Activated CD8-positive, alpha-beta memory T cell treated with anti-CD3 and anti-CD28 coated beads for 1 hour (primary cell): ENCODE measurements around the gene NUP188.

Experiments
- DNase-seq, 2 donors: peaks; one replicate each; pipeline ENCODE4 v3.0.0-alpha.2; 2020; ENCODE audit warnings: low read depth in 1 of 2; ENCODE audit errors: extremely low read depth in 1 of 2

The NUP188 gene

GRCh38 chr9:129007035-129007765 is 59.7 kb downstream of the NUP188 start:
- DNase-seq = no peak

DNA sequence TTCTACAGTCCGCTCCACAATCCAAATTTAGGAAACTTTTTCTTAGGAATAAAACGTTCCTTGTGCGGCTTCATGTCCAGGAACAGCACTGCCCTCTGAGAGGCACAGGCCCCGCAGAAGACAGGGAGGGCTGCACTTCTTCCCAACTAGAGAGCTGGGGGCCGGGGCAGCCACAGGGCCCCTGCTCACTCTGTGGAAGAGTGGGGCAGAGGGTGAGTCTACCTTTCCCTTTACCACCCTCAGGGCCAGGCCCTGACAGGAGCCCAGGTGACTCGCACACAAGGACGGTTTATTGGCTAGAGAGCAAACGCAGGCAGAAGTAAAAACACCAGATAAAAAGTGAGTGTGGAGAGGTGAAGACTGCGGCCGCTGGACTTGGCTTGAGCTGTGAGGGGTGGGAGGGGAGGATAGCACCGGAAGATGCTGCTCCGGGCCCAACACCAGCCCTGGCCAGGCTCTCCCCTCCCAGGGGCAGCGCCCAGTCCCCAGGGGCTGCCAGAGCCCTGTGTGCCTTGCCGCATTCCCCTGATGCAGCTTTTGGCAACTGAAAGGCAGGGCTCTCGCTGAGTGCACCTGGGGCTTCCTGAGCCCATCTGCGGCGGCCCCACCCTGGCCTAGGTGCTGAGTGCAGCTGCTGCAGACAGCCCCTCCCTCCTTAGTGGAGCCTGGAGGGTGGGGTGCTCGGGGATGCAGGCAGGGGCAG is 60.4 kb downstream of the NUP188 start:
- DNase-seq = no peak

DNA sequence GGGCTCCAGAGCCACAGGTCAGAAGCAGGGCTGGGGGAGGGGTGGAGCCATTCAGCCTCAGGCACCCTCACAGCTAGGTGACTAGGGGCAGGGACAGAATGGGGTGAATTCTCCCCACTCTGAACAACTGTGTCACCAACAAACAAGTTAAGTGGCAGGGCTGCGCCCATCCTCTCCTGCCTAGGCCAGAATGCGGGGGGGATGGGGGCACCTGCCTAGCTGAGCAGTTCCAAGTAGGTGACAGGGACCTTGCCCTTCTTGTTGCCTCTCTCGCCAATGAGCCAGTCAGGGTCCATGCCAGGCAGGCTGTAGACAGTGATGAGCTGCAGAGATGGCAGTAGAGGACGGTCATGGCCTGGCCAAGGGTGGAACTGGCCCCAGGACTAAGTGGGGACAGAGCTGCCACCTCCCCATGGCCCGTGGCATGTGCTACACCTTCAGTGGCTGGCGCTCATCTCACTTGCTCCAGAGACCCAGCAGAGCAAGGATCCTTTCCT is 61.0 kb downstream of the NUP188 start:
- no peak for DNase-seq

DNA sequence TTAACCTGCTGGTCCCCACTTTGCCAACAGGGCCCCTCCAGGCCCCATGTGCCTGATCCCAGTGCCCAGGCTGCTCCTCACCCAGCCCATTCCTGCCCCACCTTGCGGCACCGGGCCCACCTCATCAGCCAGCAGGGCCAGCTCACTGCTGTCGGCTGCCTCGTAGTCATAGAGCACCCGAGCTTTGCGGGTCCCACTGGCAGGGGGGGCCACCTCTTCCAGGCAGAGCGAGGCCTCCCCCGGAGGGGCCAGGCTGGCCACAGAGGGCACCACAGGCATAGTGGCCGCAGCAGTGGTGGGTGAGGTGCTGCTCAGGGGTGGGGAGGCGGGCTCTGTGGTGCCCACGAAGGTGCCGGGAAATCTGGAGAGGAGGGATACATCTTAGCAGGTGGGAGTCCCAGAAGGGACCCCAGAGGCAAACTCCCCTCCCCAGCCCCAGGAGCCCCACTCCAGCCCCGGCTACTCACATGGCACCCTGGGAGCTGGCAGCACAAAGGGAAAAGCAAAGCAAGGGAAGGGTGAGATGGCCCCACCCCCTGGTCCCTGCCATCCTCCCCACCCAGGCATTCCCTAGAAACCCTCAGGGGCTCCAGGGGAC is 61.6 kb downstream of the NUP188 start:
- DNase-seq = no peak

- DNase-seq = no peak
Observed at GRCh38 chr9:129009584-129010141, 62.2 kb downstream of the NUP188 start.

GRCh38 chr9:129010267-129010975 is 62.9 kb downstream of the NUP188 start:
- DNase-seq = no peak

DNA sequence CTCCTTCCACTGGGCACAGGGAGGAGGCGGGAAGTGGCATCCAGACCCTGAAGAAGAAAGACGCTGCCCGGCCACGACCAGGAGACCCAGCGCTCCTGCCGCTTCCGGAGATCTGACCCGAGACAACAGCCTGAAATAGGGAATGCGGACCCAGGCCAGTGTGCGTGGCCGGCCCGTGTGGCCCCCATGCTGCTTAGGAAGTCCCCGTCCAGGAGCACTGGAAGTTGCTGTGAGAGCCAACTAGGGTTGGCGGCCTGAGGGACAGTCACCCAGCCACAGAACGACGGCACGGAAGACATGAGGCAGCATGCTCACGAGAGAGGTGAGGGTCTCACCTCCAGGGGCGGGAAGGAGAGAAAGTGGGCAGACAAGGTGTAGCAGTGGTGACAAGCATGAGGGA is 63.7 kb downstream of the NUP188 start:
- DNase-seq = no peak

DNA sequence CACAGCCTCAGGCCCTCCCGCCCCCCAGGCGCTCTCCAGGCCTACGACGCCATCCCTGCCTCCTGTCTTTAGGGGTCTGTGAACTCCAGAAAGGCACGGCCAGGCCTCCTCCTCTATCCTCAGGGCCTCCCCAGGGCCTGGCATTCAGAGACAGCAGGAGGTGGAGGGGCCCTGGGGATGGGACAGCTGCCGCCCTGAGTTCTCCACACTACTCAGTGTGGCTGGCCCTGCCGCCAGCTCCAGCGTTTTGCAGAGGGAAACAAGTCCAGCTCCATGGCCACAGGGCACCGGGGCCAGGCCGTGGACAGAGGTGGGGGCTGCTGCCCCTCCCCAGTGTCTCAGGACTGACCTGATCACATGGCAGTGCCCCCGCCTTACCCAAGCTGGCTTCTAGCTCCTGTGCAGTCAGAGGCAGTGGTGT is 64.3 kb downstream of the NUP188 start:
- no peak for DNase-seq

DNA sequence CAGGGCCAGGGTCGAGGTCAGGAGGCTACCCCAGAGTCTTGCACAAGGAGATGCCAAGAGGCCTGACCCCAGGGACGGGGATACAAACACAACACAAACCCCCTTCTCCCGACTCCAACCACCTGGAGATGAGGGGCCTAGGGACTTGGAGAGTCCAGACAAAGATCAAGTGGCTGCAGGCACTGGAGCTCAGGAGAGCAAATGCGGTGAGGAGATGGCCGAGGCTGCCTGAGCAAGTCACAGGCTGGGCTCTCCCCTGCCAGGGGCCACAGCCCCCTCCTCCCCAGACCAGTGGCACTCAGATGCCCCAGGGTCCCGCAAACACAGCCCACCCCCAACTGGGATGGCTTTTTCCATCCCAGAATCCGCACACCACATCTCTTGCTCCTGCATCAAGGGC is 64.8 kb downstream of the NUP188 start:
- no peak for DNase-seq

DNA sequence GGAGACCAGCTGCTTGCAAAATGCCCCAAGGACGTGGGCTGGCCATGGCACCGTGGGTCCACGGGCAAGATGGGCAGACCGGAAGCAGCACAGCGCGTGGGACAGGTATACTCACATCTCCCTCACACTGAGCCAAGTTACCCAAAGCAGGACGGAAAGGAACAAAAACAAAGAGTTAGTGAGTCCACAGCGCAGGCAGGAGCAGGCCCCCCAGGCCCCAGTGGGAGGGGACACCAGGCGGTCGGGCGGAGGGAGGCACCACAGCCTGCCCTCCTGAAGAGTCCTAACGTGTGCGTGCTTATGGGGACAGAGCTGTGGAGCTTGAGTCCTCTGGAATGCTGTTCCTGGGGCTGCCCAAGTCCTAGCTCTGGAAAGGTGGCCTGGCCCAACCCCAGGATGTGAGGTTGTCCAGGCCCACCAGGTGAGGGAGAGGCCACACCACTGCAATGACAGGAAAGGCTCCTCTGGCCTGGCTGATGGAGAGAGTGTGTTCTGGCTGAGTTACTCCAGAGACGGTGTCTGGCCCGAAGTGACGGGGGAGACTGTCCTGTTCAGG is 65.5 kb downstream of the NUP188 start:
- no peak for DNase-seq

GRCh38 chr9:129013674-129014073 is 66.2 kb downstream of the NUP188 start:
- no peak for DNase-seq

GRCh38 chr9:129014124-129014523 is 66.6 kb downstream of the NUP188 start:
- DNase-seq = no peak

DNA sequence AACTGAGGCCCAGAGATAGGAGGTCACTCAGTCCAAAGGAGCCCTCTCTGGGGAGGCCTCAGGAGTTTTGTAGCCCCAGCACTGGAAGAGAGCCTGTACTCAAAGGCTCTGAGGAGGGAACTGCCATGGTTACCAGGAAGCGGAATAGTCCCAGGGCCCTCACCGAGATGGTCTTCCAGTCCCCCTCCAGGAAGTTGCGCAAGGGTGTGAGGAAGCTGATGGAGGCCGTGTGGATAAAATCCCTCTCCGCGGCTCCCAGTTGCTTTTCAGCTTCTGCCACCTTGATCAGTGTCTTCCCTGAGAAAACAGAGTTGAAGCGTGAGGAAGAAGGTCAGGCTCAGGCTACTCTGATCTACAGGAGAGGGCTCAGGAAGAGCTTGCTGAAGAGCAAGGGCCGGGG is 67.1 kb downstream of the NUP188 start:
- DNase-seq = no peak

GRCh38 chr9:129021091-129021490 is 73.6 kb downstream of the NUP188 start:
- no peak for DNase-seq

DNA sequence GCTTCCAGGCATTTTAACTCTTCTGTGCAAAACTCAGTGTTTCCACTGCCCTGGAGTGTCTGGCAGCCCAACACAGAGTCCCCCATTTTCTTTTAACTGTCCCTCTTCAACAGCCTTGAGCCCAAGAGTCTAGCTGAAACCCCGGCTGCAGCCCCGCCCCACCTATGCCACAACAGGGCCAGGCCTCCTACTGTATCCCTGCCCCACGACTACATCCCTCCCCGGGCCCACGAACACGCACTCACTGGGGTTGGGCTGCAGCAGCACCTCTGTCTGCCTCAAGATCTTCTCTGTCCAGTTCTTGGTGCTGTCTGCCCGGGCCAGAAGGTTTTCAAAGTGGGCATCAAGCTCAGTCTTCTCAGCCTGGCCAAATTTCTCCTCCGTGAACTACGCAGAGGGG is 74.5 kb downstream of the NUP188 start:
- DNase-seq = no peak

GRCh38 chr9:129023036-129023907 is 75.8 kb downstream of the NUP188 start:
- no peak for DNase-seq

GRCh38 chr9:129023908-129024233 is 76.4 kb downstream of the NUP188 start:
- DNase-seq = no peak

DNA sequence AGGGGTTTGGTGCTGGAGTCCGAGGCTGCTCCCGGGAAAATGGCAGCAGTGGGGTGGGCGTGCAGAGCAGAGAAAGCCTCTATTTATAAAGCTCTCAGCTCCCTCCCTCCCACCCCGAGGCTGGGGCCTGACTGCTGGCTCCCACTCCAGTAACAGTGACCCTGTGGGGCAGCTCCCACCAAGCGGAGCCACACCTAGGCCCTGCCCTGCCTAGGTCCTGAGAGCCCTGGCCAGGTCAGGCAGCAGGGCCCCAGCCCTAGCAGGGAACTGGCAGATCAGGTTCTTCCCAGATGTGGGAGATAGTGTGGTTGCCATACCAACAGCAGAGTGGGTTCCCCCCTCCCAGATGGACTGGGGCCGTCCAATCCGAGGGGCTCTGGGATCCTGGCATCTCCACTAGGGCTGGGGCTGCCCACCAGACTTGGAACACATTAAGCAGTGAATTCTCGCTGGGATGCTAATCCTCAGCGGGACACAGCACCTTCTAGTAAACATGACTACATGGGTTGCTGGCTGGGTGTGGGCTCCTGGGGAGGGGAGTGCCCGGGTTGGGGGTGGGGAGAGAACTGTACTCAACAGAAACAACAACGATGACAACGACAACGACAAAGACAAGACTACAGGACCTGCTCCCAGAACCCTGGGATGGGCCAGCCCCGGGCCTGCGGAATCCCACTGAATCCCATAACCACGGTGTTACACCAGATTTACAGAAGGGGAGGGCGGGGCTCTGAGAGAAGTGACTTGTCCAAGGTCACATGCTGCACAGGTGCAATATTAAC is 79.1 kb downstream of the NUP188 start:
- DNase-seq = no peak

DNA sequence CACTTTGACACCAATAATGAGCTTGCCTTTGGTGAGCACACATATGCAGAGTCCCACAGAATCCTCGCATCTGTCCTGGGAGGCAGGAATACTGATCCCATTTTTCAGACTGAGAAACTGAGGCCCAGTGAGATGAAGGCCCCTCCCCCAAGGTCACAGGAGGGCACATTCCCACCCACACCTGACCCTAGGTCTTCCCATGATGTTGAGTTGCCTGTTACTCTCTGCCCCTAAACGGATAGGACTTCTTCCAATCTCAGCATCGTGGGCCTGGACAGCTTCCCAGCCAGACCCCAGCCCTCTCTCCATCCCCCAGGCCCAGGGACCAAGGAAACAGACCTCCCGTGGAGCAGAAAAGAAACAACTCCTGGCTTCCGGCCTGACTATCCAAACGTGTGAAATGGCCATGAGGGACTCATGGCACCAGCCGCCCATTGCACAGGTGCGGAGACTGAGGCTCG is 79.8 kb downstream of the NUP188 start:
- no peak for DNase-seq
